Stimulated activated CD4-positive, alpha-beta T cell treated with anti-CD3 and anti-CD28 coated beads, Interleukin-1b, Interleukin-23, amount 100 ng/mL, for 24 hours (primary cell): Measurements from ENCODE around the gene IPO11.
"Not testable (repeated sequence)": the region's sequence is repeated elsewhere in the genome, so short reads cannot be mapped to it uniquely, and the experiment has no call there.

Source experiments
- DNase-seq, 4 experiments: peaks; one replicate each; pipeline ENCODE4 v3.0.0-alpha.2; 2020; ENCODE audit warnings: low read depth in 4 of 4, low spot score in 1 of 4

IPO11 gene

DNA sequence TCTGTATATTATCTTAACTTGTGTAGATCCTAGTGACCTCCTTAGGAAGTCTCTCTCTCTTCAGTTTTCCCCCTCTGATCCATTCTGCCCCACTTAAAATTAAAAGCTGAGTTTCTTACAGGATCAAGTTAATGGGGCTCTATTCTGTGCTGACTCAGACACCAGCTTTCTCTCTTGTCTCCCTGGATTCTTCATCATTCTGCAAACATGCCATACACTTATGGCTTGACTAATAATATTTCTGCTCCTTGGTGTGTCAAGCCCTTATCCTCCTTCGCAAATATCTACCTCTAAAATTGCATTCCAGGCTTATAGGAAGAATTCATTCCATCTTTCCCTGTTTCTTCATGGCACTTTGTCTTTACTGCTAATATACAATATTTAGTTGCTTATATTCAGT lies 184.1 kb downstream of the IPO11 start:
- DNase-seq = no peak

DNA sequence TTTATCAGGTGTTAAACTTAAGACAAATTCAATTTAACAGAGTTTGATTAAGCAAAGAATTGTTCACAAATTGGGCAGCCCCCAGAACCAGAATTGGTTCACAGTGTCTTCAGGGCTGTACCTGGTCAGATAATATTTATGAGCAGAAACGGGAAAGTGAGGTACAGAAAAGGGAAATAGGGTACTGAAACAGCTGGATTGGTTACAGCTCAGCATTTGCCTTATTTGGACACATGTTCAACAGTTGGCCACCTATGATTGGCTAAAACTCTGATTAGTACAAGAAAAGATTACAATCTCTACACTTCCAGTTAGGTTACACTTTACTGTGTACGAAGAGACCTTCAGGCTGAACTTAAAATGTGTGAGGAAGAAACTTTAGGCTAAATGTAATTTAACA lies 184.8 kb downstream of the IPO11 start:
- no peak for DNase-seq

DNA sequence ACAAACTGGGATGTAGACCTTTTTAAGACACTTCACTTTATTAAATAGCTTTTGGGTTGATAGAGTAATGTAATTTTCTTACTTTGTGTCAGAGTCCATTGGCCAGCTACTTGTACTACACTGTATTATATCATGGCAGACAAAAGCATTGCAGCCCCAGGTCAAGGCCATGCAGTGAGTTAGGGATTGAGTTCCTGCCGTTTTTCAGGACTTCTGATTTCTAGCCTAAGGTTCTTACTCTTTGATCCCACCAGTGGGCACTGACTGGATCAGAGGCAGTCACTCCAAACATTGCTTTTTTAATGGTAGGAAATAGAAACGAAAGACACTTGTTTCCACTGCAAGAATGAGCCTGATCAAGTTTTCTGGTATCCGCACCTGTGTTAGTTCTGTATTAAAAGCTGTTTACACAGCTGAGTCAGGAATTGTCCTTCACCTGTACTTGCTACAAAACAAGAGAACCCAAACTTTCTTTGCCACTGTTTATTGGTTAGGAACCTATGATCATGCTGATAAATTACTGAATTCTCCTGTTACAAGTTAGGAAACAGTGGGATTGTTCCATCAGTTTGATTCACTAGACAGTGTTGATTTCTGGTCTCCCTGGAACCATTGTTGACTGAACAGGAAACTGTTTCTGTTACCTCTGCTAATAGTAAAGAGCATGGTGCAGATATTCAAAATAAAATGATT lies 188.1 kb downstream of the IPO11 start:
- DNase-seq = no peak

DNA sequence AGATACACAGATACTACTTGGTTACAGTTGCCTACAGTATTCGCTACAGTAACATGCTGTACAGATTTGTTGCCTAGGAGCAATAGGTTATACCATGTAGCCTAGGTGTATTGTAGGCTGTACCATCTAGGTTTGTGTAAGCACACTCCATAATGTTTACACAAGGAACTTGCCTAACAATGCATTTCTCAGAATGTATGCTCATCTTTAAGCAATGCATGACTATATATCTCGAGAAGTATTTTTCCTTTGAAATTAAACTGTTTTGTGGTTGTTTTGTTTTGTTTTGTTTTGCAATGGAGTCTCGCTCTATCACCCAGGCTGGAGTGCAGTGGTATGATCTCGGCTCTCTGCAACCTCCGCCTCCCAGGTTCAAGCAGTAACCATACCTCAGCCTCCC lies 191.4 kb downstream of the IPO11 start:
- no peak for DNase-seq

DNA sequence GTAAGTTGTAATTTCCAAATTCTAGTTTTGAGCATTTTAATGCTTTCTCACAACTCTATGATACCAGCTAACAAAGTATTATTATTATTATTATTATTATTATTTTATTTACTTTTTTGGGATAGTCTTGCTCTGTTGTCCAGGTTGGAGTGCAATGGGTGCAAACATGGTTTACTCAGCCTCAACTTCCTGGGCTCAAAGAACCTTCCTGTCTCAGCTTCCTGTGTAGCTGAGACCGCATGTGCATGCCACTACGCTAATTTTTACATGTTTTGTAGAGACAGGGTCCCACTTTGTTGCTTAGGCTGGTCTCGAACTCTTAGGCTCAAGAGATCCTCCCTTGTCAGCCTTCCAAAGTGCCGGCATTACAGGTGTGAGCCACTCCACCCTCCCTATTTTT lies 193.1 kb downstream of the IPO11 start:
- no peak for DNase-seq

DNA sequence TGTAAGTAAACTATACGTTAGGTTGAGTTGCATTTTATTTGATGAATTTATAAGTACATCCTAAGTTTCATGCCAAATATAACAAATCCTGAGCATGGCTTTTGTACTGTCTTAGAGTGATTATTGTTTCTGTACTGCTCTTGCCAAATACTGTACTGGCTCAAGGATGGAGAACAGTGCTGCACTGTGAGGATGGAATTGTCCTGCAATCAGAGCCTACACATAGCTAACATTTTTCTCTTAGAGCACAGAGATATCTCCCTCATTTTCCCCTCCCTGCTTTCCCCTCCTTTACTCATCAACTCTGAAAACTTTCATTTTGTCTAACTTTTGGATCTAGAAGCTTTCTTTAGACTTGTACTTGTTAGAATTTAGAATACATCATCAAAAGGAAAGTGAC lies 194.3 kb downstream of the IPO11 start:
- DNase-seq = no peak

DNA sequence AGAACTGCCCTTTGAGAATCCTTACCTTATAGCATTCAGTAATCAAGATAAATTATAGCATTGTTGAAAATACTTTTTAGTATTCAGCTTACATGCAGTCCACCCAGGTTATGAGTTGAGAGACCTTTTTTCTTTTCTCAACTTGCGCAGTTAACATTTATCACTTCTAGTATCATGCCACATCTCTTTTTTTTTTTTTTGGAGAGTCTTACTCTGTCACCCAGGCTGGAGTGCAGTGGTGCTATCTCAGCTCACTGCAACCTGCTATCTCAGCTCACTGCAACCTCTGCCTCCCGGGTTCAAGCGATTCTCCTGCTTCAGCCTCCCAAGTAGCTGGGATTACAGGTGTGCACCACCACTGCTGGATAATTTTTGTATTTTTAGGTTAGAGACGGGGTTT lies 195.1 kb downstream of the IPO11 start:
- DNase-seq = no peak

DNA sequence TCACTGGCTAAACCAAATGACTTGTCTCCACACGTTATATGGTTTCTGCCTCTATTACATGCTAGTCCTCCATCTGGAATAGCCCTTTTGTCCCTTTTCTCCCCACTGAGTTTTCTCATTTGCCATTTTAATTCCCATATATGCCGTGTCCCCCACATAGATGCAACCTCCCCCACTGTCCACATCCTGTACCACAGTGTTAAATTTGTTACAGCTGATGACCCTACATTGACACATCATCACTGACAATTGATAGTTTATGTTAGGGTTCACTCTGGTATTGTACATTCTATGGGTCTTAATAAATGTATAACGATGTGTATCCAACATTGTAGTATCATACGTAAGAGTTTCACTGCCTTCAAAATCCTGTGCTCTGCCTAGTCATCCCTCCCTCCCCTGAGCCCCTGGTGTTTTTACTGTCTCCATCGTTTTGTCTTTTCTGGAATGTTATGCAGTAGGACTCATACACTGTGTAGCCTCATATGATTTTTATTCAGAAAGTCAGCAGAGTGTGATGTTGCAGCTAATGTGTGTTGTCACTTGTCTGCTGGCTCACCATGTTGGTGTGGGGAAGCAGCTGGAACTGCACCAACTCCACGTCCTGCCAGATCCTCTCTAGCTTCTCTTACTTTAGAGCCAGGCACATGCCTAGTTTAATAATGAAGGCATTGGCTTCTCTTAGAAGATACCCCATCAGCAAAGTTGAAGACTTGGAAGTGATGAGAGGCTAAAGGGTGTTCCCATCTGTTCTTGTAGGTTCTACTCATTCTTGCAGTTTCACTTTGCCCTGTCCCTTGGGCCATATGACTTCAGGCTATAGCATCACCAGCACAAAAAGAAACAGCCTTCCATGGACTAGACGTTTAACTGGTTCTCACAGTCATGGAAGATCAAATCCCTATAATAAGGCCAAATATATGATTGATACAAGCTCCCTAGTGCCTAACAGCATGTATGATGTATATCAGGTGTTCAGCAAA lies 196.3 kb downstream of the IPO11 start:
- no peak for DNase-seq

DNA sequence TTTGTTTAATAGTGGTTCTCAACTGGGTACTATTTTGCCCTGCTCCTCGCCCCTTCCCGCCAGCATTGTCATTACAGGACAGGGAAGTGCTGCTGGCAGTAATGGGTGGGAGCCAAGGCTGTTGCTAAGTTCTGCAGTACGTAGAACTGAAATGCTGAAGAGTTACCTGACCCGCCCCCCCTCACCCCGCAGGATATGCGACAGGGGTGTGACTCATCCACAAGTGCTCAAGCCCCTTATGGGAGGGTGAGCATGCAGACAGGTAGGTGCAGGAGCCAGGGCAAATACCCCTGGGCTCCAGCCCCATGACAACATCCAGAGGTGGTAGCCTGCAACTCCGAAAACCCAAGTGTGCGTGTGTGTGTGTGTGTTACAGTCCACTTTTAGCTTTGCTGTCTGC lies 201.8 kb downstream of the IPO11 start:
- no peak for DNase-seq

DNA sequence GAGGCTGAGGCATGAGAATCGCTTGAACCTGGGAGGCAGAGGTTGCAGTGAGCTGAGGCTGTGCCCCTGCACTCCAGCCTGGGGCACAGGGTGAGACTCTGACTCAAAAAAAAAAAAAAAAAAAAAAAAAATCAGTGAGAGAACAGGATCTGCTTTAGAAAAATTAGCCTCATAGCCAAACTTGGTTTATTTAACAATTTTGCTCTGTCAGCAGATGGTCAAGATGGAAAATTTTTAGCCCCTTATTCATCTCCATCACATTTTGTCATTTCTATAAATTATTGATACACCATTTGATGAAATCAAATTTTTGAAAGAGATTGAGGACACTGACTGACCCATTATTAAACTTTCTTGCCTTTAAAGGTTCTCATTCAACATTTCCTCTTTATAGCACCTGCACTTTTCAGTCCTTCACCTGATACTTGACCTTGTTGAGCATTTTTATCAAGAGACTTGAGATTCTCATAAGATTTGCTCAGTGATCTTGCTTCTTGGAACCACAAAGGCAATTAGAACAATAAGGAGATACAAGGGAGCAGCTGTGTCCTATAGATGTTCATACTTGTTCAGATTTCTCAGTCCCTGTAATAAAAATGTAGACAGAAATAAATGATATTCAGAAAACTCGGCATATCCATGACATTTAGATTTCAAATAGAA lies 204.2 kb downstream of the IPO11 start:
- DNase-seq = no peak

DNA sequence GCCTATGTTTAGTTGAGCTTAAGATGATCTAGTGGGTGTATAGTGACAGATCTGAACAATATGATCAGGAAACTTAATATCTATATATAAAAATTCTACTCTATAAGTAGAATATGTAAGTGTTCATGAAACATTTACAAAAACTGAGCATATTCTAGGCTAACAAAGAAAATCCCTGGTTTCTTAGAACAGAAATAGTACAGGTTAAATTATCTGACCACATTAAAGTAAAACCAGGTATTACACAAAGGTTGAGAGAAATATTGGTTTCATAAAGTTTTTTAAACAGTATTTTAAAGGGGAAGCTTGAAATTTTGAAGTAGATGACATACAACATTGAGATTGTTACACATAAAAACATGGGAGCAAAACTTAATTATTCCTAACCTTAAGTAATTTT lies 205.4 kb downstream of the IPO11 start:
- DNase-seq = no peak

DNA sequence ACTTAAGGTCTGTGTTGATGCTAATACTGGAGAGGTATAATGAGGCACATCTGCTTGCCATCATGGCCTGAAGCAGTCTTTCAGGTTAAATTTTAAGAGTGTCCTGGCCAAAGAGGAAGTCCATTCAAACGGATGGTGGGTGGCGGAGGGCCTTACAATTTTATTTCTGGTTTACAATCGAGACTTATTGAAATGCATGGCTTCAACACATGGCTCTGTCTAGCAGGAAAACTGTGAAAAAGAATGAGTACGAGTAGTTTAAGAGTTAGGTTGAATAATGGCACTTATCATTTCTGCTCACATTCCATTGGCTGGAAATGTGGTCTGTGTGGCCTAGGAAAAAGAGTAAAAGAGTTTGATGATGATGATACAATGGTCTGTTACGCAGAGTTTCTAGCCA lies 208.2 kb downstream of the IPO11 start:
- no peak for DNase-seq

DNA sequence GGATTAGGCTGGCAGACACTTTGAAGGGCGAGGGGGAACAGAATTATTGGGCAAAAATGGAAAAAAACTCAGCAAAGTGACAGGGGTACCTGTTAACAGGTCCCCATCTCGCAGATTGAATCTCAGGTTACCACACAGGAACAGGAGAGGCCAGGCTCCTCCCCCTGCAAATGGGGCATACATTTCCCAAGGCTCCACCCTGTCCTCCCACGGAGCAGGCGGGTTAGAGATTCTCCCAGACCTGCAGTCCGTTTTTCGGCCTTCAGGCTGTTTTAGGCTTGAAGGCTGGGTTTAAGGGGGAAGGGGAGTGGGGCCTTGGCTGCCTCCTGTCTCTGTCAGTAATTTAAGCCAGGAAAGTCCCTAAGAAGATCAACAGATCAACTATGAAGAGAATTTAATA lies 208.7 kb downstream of the IPO11 start:
- no peak for DNase-seq

DNA sequence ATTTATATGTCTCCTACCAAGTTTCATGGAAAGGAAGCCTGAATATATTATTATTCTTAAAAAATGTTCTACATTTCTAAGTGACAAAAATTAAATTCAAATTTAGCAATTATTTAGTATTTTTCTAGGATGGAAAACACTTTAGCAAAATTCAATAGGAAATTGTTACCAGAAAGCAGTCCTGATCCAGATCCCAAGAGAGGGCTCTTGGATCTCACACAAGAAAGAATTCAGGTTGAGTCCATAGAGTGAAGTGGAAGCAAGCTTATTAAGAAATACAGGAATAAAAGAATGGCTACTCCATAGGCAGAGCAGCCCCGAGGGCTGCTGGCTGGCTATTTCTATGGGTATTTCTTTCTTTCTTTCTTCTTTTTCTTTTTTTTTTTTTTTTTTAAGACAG lies 210.7 kb downstream of the IPO11 start:
- DNase-seq = no peak

DNA sequence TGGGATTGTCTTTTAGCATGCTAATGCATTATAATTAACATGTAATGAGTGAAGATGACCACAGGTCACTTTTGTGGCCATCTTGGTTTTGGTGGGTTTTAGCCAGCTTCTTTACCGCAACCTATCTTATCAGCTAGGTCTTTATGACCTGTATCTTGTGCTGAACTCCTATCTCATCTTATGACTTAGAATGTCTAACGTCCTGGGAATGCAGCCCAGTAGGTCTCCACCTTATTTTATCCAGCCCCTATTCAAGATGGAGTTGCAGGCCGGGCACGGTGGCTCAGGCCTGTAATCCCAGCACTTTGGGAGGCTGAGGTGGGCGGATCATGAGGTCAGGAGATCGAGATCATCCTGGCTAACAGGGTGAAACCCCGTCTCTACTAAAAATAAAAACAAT lies 211.9 kb downstream of the IPO11 start:
- not testable (repeated sequence) for DNase-seq

DNA sequence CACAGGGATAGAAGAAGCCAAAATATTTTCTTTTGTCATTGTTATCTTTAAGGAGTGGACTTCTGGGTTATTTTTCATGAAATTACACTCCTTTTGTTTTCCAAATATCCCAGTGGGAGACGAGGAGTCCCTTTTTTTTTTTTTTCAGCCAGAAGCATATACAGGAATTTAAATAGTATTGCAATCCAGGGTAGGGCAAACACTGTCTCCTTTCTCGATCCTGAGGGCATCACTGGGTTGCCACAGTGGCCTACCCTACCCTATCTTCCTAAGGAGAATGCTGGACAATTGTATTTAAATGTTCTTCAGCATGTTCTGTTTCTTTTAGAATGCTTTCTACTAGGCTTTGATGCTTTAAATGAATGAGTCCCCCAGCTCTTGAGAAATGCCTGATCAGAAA lies 214.0 kb downstream of the IPO11 start:
- no peak for DNase-seq

DNA sequence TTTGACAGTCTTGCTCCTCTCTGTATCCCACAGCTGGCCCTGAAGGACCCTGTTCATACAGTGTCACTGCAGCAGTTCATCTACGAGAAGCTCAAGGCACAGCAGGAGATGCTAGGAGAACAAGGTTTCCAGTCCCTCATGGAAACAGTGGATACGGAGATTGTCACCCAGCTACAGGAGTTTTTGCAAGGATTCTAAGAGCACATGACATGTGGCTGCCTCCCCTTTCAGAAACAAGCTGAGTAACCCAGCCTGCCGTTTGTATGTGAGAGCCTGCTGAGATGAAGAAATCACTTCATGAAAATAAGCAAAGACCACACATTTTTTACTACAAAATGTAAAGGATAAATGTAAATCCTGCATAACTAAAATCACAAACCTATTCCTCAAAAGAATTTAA lies 214.6 kb downstream of the IPO11 start:
- no peak for DNase-seq

DNA sequence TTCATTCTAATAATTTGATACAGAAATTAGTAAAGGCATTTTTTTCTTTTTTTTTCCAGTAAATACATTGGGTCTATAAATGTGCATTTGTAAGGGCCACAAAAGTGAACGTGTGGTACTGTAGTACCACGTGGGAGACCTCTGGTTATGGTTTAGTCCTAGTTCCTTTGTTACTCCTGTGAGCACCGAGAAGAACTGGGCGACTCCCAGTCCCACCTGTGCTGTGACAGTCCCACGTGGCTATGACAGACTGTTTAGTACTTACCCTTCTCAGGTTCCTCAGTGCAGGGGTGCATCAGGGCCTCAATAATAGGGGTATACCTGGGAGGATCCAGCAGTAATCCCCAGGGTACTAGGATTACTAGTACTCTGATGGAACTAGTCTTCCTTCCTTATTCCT lies 215.3 kb downstream of the IPO11 start:
- DNase-seq = no peak

DNA sequence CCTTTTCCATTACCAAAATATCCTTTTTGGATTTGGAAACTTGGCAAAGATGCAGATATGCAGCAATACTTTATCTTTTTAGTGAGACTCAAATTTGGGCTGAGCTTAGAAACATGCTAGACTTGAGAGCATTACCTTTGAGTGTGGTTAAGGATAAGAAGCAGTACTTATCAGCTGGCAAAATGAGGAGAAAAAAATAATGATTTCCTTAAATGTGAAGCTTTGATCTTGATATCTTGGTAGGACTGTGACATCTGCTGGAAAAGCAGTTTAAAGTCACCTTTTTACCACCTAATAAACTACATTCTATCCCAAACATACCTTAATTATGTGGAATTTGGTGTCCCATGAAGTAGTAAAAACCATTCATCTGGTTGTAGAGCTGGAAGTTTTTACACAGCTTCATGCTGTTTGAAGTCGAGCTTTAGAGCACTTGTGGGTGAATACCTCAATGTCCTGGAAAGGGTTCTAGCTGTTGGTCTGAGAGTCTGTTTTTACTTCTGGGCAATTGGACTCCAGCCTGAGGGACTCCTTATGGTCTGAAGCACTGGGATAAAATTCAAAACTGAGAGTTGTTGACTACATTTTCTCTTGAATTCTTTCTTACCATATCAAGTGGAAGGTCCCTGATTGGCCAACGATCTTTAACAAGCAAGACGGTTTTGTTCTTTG lies 219.5 kb downstream of the IPO11 start:
- DNase-seq = no peak

DNA sequence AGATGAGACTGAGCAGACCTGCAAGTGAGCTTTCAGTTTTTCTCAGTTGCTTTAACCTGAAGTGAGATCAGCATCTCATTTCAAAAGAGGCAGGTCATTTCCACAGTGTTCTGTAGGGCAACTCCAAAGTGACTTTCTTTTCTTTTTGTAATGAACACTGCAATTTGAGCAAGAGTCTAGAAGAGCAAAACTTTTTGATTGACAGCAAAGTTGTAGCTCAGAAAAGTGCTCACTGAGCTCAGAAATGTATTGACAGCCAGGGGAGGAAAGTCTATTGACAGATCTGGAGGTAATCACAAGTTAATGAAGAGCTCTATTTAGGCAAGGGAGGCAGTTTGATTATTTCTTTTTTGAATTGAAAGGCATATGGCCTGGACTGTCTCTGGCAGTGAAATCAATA lies 220.7 kb downstream of the IPO11 start:
- DNase-seq = no peak

DNA sequence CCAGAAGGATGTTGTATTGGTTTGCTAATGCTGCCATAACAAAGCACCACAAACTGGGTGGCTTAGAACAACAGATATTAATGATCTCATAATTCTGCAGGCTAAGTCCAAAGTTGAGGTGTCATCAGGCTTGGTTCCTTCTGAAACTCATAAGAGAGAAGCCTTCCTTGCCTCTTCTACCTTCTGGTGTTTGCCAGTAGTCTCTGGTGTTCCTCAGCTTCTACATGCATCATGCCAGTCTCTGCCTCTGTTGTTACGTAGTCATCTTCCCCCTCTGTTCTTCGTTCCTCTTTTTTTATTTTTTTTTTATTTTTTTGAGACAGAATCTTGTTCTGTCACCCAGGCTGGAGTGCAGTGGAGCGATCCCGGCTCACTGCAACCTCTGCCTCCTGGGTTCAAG lies 227.9 kb downstream of the IPO11 start:
- DNase-seq = no peak
